GM12801 (cell line): ENCODE measurements around the gene BOLA1.

Source experiments
- CTCF ChIP-seq: IDR thresholded peaks from one replicate; pipeline ENCODE4 v1.5.1; 2011; ENCODE audit warnings: control low read depth; ENCODE audit not compliant: insufficient read length; ENCODE audit errors: extremely low read depth

BOLA1 gene

GRCh38 chr1:149884433-149885338 is 14.7 kb upstream of the BOLA1 start:
- TF ChIP-seq CTCF: no peak

- TF ChIP-seq CTCF: no peak
Observed at GRCh38 chr1:149885339-149886120, 13.8 kb upstream of the BOLA1 start.

GRCh38 chr1:149886396-149887195 is 12.8 kb upstream of the BOLA1 start:
- TF ChIP-seq CTCF: no peak

GRCh38 chr1:149887456-149888246 is 11.7 kb upstream of the BOLA1 start:
- no peak for TF ChIP-seq CTCF

- TF ChIP-seq CTCF: no peak
Observed at GRCh38 chr1:149888247-149888998, 10.9 kb upstream of the BOLA1 start.

GRCh38 chr1:149888999-149889289 is 10.4 kb upstream of the BOLA1 start:
- TF ChIP-seq CTCF: no peak
